Bone marrow (tissue), 2 donors: ENCODE data around the gene ATP5F1E.

Experiments
- DNase-seq, 2 donors: peaks; one replicate each; lab custom pipeline; 2025; lab: John Stamatoyannopoulos, UW

ATP5F1E gene

DNA sequence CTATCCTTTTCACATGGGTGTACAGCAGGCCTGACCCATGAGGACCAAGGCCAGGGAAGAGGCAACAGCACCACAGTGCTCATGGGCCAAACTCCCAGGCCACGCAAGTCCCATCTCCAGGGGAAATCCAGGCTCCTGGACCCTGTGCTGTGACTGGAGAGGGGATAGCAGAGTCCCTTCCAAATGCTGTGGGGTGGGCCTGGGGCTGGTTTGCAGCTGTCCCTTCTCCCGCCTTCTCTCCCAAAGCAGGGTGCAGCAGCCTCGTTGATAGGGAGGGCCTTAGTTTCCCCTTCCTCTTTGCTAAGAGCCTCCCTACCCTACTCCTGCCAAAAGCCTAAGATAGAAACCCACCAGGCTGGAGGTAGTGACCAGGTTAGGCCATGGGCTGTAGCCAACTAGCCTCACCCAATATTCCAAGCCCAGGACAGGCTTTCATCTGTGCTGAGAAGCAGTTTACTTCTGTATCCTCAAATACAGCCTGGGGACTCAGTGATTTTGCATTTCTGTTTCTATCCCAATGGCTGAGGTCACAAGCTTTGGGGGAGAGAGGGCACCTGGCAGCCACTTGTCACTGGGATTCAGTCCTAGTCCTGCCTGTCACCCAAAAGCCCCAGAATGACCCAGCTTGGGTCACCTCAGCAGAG is 26.5 kb downstream of the ATP5F1E start:
- no peak for DNase-seq

DNA sequence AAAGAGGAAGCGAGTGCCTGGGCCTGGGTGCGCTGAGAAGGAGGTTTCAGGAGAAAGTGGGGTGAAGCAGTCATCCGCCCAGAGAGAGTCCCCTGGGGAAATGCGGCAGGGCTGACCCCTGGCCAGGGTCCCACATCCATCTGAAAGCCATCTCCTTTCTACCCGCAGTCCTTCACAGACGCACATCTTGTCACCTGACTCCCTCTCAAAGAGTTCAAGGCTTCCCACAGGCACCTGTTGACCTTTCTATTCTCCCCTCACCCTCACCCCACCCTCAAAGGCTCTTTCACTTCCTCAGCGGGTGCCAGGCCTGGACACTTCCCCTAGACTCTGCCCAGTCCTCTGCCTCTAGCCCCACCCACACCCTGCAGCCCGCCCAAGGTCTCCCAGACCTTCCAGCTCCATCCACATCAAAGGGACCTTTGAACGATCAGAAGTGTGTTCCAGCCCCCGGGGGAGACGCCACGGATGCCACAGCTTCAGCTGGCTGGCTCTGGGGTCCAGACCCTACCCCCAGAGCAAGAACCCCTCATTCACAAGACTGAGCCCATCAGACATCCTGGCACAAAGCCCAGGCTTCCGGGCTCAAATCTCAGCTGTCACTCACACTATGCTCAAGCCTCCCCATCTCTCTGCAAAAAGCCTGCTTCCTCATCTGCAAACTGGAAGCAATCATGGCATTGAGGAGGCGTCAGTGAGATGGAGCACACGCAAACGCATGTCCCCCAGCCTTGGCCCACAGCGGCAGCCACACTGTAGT is 27.2 kb downstream of the ATP5F1E start:
- DNase-seq, result peak; percentile 81 to 86

DNA sequence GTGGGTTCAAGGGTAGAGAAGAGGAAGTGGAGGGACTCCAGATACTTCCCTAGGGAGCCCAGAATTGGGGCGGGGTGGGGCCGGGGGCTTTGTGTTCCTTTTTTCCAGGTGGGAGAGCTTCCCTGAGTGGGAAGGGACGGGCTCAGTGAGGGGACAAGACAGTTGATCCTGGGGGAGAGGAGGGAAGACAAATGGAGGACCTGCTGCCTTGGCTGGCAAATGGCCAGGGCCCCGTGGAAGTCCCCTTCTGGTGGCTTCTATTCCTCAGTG is 27.7 kb downstream of the ATP5F1E start:
- DNase-seq, result peak; percentile 72 to 73

DNA sequence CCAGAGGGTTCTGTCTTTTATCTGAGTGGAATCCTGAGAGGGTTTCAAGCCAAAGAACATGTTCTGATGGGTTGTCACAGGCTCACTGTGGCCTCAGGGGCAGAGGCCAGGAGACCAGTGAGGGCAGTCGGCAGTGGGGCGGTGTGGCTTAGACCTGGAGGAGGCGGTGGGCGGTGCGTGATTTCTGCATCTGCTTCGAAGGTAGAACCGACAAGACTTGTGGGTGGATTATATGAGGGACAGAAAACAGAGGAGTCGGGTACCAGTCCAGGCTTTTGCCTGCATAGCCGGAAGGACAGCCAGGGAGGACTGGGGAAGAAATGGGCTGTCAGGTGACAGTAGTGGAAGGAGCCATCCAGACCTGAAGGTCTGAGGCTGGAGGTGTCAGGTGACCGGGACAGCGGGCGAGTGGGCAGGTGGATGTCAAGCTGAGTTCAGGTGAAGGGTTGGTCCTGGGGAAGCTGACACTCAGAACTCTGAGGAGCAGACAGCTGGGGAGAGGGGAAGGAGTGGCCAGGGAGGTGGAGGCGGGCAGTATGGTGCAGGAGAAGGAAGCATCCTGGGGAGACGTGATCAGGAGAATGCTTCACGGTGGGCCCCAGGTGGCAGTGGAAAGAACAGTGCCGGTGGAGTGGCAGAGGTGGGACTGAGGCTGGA is 28.2 kb downstream of the ATP5F1E start:
- no peak for DNase-seq

DNA sequence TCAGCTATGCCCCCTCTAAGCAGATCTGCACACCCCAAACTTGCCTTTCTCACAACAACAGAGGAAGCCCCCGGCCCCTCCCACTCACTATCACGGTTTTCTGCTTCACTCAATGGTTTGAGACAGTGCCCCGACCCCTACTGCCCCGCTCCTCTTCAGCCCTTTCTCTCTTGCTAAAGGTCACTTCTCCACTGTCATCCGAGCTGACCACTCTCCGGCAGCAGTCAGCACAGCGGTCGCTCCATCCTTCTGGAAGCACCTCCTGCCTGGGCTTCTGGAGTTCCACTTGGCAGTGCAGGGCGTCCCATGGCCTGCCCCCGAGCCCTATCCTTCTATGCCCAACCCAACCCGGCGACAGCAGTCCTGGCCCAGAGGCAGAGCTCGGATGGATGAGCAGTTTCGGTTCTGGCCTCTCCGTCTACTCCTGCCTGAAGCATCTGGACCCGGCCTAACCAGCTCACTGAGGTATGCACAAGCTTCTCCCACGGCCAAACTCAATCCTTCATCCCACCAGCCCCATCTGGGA is 29.2 kb downstream of the ATP5F1E start:
- no peak for DNase-seq

DNA sequence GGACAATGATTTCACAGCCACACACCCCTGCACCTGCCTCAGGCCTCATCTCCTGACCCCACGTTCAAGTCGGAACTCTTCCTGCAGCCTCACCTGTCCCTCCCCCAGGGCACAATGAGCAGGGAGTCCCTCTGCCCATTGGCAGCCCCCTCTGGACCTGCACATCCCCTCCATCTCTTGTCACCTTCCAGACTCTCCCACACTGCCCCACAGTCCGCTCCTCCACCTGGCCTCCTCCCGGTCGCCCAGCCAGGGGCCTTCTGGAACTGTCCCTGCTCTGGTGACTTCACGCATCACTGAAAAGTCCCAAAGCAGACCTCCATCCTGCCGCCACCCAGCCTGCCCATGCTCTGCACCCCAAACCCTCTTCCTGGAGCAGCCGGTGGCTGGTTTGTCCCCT is 29.7 kb downstream of the ATP5F1E start:
- no peak for DNase-seq

DNA sequence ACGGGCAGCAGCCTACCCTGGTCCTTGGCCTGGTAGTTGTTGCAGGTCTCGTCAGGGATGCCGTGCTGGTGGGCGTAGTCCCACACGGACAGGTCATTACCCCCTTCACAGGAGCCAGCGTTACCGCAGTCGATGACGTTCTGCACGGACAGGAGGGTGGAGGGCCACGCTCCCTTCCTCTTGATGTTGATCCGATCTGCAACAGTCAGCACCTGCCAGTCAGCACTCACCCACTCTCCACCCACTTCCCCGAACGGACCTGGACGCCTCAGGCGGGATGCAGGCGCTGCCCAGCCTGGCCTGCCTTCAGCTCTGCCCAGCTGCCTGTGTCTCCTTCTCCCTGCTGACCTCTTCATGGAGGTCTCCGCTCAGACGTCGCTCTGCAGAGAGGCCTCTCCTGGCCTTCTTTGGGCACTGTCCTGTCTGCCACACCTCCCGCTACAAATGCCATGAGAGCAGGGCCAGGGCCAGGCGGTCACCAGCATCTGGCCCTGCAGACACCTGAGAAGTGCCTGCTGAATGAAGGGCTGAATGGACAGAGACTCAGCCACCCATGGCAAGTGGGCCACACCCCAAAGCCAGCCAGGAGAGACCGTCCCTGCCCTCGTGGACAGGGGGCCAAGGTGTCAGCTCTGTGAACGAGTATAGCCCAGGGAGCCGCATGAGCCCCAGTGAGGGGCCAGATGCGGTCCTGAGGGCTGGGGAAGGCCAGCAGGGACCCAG is 30.5 kb downstream of the ATP5F1E start:
- DNase-seq, result no peak

DNA sequence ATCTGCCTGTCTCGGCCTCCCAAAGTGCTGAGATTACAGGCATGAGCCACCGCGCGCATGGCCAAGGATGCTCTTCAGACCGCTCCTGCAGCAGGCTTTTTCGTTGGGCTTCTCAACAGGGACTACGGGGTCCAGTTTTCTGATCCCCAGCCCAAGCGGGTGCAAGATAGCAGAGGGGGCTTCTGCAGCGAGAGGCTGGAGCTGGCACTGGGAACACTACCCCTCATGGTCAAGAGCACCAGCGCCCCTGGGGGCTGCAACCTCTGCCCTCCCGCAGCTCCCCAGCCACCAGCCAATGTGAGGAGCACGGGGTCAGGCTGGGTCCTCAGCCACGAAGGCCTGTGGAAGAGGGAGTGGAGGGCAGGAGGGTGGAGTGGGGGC is 31.1 kb downstream of the ATP5F1E start:
- DNase-seq, result no peak

DNA sequence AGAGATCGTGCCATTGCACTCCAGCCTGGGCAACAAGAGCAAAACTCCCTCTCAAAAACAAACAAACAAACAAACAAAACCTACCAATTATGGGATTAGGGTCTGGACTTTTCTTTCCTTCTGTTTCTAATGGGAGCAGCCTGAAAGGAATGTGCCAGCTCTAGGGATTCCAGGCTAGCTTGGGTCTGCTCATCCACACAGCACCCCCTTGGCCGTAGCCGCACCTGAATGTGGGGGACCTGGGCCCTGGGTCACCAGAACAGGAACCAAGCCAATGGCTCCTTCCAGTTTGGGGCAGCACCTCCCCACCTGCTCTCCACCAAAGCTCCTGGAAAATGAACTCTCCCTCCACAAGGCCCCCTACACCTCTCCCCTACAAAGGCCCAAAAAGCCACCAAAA is 31.8 kb downstream of the ATP5F1E start:
- no peak for DNase-seq

DNA sequence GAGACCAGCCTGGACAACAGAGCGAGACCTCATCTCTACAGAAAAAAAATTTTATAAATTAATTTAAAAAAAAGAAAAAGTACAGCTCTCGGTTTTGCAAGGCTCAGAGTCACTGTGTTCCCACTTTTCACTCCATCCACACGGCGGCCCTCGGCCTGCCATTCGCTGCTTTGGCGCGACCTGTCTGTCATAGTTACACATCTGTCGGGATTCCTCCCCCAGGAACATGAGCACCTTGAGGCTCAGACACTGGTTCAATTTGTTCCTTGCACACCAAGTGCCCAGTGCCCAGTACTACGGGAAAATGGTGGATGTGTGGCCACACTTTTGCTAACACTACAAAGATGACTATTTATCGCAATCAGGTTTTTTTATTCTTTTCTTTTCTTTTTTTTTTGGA is 33.5 kb downstream of the ATP5F1E start:
- DNase-seq, result no peak

DNA sequence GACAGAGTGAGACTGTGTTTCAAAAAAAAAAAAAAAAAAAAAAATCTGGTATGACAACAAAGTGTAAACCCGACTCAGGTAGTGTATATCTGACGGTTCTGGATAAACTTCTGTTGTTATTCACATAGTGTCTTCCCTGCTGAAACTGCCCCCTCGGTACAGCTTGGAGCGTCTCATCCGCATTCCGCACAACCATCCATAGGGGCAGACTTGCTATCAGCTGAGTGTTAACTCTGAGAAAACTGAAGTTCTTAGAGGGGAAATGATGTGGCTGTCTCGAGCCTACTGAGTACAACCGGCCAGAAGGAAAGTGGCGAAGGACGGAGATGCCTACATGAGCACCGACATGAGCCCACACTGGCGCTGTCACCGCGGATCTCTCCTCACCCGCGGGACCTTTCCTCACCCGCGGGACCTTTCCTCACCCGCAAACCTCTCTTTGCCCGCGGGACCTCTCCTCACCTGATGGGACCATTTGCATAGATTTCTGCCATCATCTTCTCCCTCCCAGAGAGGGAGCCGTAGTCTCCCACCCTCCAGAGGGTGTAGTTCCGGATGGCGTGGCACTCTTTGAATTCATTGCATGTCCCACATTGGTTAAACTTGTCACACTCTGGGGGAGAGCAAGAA is 34.9 kb downstream of the ATP5F1E start:
- no peak for DNase-seq

DNA sequence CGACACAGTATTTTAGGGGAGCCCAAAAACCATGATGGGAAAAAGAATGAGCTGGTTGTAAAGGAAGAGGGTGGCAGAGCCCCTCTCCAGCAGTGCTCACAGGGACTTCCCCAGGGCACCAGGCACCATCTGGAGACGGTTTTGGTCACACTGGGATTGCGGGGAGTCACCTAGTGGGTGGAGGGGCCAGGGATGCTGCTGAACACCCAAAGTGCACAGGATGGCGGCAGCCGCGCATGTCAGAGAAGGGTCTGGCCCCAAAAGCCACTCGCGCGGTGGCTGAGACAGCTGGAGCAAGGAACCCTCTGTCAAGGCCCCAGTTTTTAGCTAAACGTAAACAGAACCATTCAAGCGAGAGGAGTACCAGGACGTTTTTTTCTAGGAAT is 35.9 kb downstream of the ATP5F1E start:
- DNase-seq, result no peak

DNA sequence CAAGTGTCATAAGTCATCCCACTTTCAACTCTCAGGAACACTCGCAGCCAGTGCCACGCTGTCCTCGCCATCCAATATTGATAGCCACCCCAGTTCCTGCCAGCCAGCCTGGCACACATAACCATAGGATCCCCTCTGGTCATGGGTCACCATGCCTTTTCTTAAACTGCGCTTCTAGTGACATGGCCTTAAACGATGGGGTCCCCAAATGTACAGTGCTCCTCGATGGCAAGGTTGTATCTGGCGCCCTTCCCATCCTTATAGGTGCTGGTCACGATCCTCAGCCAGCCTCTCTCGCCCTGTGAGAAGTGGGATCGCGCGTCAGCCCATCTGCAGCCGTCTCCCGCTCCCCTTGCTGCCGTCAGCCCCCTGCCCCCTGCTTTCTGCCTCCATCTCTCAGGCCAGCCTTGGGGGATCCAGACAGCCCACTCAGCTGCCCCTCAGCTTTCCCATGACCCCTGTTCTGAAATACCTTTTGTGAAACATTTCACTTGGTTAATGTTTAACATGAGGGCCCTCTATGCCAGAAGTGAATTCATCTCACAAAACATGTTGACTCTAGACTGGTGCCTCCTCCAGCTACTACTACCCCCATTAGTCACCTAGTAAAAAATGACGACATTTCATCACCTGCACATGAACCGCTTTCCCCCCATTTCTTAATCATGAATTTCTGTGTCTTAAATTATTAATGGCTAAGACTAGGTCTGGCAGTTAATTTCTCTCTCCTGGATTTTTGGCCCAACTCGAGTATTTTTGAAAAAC is 36.5 kb downstream of the ATP5F1E start:
- no peak for DNase-seq

DNA sequence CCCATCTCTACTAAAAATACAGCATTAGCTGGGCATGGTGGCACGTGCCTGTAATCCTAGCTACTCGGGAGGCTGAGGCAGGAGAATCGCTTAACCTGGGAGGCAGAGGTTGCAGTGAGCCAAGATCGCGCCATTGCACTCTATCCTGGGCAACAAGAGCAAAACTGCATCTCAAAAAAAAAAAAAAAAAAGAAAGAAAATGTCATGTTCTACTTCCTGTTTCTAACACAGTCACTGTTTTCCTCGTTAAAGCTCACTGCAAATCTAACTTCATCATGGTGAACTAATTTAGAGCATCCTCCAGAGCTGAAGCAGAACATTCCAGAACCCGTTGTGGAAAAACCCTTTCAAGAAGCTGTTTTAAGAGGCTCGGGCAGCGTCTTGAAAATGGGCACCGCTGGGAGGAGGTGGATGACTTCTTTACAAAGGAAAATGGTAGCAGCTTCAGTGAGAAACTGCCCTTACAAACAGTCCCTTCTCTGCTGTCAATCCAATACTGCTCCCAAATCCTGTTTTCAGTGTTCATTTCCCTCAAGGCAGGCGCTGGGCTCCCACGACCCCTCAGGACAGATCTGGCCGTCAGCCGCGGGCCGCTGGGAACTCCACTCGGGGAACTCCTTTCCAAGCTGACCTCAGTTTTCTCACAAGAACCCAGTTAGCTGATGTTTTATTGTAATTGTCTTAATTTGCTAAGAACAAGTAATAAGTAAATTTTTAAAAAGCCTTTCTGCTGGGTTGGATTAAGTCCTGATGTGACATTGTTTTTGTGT is 37.6 kb downstream of the ATP5F1E start:
- DNase-seq, result no peak

DNA sequence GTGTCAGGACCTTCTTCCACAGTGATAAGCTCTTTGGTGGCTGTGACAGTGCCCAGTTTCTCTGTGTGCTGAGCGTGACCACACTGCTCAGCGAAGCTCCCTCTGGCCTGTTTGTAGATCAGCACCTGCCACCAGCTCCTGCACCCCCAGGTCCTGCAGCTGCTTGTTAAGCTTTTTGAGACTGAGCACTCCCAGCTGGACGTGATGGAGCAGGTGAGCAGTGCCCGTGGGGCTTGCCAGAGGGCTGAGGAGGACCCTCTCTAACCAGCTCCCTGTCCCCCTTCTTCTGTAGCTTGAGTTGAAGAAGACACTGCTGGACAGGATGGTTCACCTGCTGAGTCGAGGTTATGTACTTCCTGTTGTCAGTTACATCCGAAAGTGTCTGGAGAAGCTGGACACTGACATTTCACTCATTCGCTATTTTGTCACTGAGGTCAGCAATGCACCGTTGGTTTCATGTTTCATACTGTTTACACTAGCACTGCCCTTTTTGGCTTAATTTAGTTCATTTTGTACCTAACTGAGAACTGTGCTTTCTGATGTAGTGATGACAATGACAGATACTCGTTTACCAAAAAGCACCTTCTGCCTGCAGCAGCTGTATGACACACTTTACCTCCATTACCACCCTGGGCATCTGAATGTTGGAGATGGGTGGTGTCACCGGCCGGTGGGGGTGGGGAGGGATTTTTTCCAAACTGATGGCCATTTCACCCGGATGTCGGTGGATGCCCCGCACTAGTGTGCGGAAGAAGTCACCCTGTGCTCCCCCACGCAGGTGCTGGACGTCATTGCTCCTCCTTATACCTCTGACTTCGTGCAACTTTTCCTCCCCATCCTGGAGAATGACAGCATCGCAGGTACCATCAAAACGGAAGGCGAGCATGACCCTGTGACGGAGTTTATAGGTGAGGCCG is 38.5 kb downstream of the ATP5F1E start:
- DNase-seq, result no peak

DNA sequence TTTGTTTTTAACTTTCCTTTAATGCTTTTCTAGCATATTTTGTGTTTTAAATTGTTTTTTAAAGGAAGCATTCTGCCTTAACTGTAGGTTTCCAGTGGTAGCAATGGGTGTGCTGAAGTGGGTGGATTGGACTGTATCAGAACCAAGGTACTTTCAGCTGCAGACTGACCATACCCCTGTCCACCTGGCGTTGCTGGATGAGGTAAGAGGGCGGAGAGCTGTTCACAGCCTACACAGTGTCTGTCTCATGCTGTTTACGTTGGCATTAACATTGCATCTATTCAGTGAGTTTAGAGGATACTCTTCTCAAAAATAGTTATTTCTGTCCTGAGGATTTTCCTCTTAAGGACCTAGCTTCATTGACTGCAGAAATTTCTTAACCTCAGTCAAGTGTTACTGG is 39.2 kb downstream of the ATP5F1E start:
- no peak for DNase-seq

DNA sequence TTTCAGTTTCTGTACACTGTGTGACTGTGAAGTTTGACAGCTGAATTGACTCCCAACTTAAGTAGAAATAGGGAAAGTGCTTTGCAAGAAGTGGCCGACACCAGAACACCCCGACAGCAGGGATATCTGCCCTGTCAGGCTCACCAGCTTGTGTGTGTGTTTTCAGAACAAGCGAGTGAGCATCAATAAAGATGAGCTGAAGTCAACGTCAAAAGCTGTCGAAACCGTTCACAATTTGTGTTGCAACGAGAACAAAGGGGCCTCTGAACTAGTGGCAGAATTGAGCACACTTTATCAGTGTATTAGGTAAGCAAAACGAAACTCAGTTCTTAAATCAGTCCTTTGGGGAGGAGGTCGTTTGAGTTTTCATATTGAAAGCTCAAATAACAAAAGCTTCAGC is 40.4 kb downstream of the ATP5F1E start:
- DNase-seq, result no peak

DNA sequence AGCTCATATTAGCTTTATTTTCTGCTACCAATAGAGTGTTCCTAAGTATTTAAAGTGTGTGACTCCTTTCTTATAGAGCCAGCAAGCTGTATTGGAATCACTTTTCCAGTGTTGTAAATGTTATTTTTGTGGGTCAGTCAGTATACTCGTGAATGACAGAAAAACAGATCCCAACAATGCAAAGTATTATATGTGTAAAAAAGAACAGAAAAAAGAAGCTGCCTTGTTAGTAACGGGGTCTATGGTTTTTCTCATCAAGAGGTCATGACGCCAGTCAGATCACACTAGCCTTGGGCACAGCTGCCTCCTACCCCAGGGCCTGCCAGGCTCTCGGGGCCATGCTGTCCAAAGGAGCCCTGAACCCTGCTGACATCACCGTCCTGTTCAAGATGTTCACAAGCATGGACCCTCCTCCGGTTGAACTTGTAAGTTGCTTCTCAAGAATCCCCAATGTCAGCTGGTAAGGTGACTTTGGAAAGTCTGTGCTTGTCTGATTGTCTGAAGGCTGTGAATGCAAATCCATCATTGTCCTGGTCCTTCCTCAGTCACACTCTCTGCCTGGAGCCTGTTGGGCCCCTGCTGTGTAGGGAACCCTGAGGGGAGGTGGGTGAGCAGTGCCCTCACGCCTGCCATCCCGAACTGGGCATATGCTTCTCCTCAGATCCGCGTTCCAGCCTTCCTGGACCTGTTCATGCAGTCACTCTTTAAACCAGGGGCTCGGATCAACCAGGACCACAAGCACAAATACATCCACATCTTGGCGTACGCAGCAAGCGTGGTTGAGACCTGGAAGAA is 41.3 kb downstream of the ATP5F1E start:
- no peak for DNase-seq

DNA sequence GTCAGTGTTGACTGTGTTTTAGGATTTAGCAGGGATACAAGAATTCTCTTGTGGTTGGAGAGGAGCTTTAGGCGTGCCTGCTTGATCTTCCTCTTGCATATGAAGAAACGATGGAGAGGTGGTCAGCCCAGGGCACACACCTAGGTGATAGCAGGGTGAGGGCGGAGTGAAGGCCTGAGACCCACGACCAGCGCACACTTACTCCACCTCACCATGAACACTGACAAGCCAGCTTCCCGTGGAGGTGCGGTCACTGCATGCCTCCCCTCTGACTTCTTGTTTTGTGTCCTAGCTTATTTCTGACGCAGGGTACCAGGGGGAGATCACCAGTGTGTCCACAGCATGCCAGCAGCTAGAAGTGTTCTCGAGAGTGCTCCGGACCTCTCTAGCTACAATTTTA is 42.9 kb downstream of the ATP5F1E start:
- no peak for DNase-seq
